GM12878 (cell line): ENCODE results near the gene TMEM40. TPM values are rescaled to one million over a fixed set of nuclear protein-coding genes. Genes with fewer than 3 reads are reported as not detected.

Source experiments
- ATAC-seq: fragments of 200-7000 bp; cut with Tn5 transposase; 3 replicates; pipeline ENCODE4 v1.9.1; 2020; ENCODE audit warnings: mild to moderate bottlenecking, moderate library complexity
- BruUV-seq: library from RNA; stranded (reverse); fragments of 400-500 nt; replicated peaks from 2 replicates; lab custom pipeline; 2021; lab: Mats Ljungman, UMichigan
- CTCF ChIA-PET: fragments of 300-600 bp; sonication (Branson Sonifier 250); formaldehyde crosslinking; extraction: SDS; loops from one replicate; lab custom pipeline; 2021; ENCODE audit warnings: inconsistent platforms; lab: Yijun Ruan, JAX
- POLR2A ChIA-PET: fragments of 350-600 bp; formaldehyde crosslinking; extraction: SDS; loops from one replicate; lab custom pipeline; 2021; ENCODE audit warnings: inconsistent platforms; lab: Charles Lee
- RAD21 ChIA-PET: fragments of 300-600 bp; sonication (Branson Sonifier 250); formaldehyde crosslinking; loops from one replicate; lab custom pipeline; 2023; ENCODE audit warnings: antibody characterized with exemption; ENCODE audit not compliant: unreplicated experiment; lab: Charles Lee
- SMC1A ChIA-PET: fragments of 300-600 bp; sonication (Branson Sonifier 250); formaldehyde crosslinking; loops from one replicate; lab custom pipeline; 2023; ENCODE audit not compliant: unreplicated experiment, uncharacterized antibody; lab: Charles Lee
- DNase-seq: peaks from one replicate; pipeline ENCODE4 v3.0.0-alpha.2; 2011; ENCODE audit warnings: low read depth, low spot score
- FAIRE-seq: peaks from 3 replicates; lab custom pipeline; 2011; peaks lifted over from hg19 to GRCh38; lab: Jason Lieb, UNC
- H2AFZ ChIP-seq: 2 replicates; pipeline ENCODE4 v1.6.0; 2011; ENCODE audit warnings: low read depth, low read length, control low read depth; ENCODE audit not compliant: control insufficient read depth
- H3K27ac ChIP-seq: 2 replicates; pipeline ENCODE4 v1.5.1; 2011; ENCODE audit warnings: control low read depth; ENCODE audit not compliant: control insufficient read depth, insufficient read depth
- H3K27me3 ChIP-seq, 2 experiments: replicated peaks in 1 of 2; 2 replicates each; pipeline versions ENCODE4 v1.6.0 to v1.6.1; 2011; ENCODE audit warnings: low read length in 1 of 2; ENCODE audit not compliant: control insufficient read depth in 2 of 2, insufficient read depth in 2 of 2
- H3K36me3 ChIP-seq, 2 experiments: 2 replicates each; pipeline ENCODE4 v1.5.1; 2011; ENCODE audit warnings: low read length in 1 of 2; ENCODE audit not compliant: control insufficient read depth in 2 of 2, insufficient read depth in 2 of 2
- H3K4me1 ChIP-seq: 2 replicates; pipeline ENCODE4 v1.6.1; 2011; ENCODE audit warnings: mild to moderate bottlenecking, low read length, moderate library complexity, mixed read lengths; ENCODE audit not compliant: control insufficient read depth, insufficient read depth
- H3K4me2 ChIP-seq: 2 replicates; pipeline ENCODE4 v1.6.0; 2011; ENCODE audit warnings: control low read depth; ENCODE audit not compliant: control insufficient read depth, insufficient read depth
- H3K4me3 ChIP-seq: fragments of 200-600 bp; sonication (generic); 2 replicates; pipeline ENCODE4 v1.5.1; 2016
- H3K79me2 ChIP-seq: 2 replicates; pipeline ENCODE4 v1.6.0; 2011; ENCODE audit warnings: low read length; ENCODE audit not compliant: control insufficient read depth, insufficient read depth
- H3K9ac ChIP-seq: 2 replicates; pipeline ENCODE4 v1.8.0; 2011; ENCODE audit warnings: low read length, control low read depth, mixed read lengths; ENCODE audit not compliant: control insufficient read depth, insufficient read depth
- H3K9me3 ChIP-seq: replicated peaks from 3 replicates; pipeline ENCODE4 v1.5.1; 2011; ENCODE audit warnings: mild to moderate bottlenecking, low read length; ENCODE audit not compliant: control insufficient read depth, insufficient read depth
- H4K20me1 ChIP-seq: 2 replicates; pipeline ENCODE4 v1.6.0; 2011; ENCODE audit not compliant: control insufficient read depth, insufficient read depth
- ATF7 ChIP-seq: fragments of 450-650 bp; IDR thresholded peaks from 2 replicates; pipeline ENCODE4 v1.6.1; 2016; ENCODE audit warnings: low read depth, mild to moderate bottlenecking
- BCL11A ChIP-seq: IDR thresholded peaks from 2 replicates; pipeline ENCODE4 v1.6.1; 2011; ENCODE audit warnings: low read depth, low read length
- BHLHE40 ChIP-seq, 2 experiments: fragments of 450-650 bp in 1 of 2; IDR thresholded peaks; 2 replicates each; pipeline ENCODE4 v1.6.1; 2011 to 2017; ENCODE audit warnings: low read depth in 2 of 2, borderline replicate concordance in 1 of 2, improper control_type of control experiment in 1 of 2, low read length in 1 of 2, mild to moderate bottlenecking in 1 of 2
- EGR1 ChIP-seq, 2 experiments: IDR thresholded peaks; 1 replicate in 1 of 2; 2 replicates in 1 of 2; pipeline ENCODE4 v1.6.1; 2011 to 2012; ENCODE audit warnings: low read depth in 2 of 2, low read length in 2 of 2, borderline replicate concordance in 1 of 2, mild to moderate bottlenecking in 1 of 2, moderate library complexity in 1 of 2
- FOXK2 ChIP-seq: fragments of 450-650 bp; IDR thresholded peaks from 2 replicates; pipeline ENCODE4 v1.6.1; 2017; ENCODE audit warnings: mild to moderate bottlenecking, moderate library complexity
- JUND ChIP-seq: IDR thresholded peaks from 2 replicates; pipeline ENCODE4 v1.6.1; 2012; ENCODE audit warnings: low read depth, mild to moderate bottlenecking, low read length, improper control_type of control experiment, moderate library complexity
- NFYA ChIP-seq: IDR thresholded peaks from 2 replicates; pipeline ENCODE4 v1.6.1; 2011; ENCODE audit warnings: low read depth, mild to moderate bottlenecking, low read length, improper control_type of control experiment, borderline replicate concordance
- NFYB ChIP-seq: IDR thresholded peaks from 2 replicates; pipeline ENCODE4 v1.6.1; 2011; ENCODE audit warnings: low read depth, mild to moderate bottlenecking, low read length, improper control_type of control experiment, moderate library complexity; ENCODE audit not compliant: insufficient read depth
- SIX5 ChIP-seq: IDR thresholded peaks from 2 replicates; pipeline ENCODE4 v1.6.1; 2011; ENCODE audit warnings: mild to moderate bottlenecking, low read depth, low read length, moderate library complexity; ENCODE audit not compliant: severe bottlenecking
- TAF1 ChIP-seq: IDR thresholded peaks from 2 replicates; pipeline ENCODE4 v1.6.1; 2011; ENCODE audit warnings: mild to moderate bottlenecking, low read depth, low read length, borderline replicate concordance
- YY1 ChIP-seq: IDR thresholded peaks from 2 replicates; pipeline ENCODE4 v1.6.1; 2011; ENCODE audit warnings: low read depth, mild to moderate bottlenecking, low read length
- WGBS: methylation state at CpG from one replicate; pipeline ENCODE4 v1.1.6; 2016; ENCODE audit warnings: low lambda C conversion rate; ENCODE audit not compliant: insufficient replicate concordance, insufficient coverage; ENCODE audit errors: missing lambda C conversion rate; 5-methylcytosine and 5-hydroxymethylcytosine counted together
- in situ Hi-C: fragments of 300-500 bp; cut with MboI; formaldehyde crosslinking; loops from 9 replicates; pipeline ENCODE4 v1.14.3; 2018; ENCODE audit warnings: mixed read lengths
- intact Hi-C: fragments of 100-400 bp; cut with micrococcal nuclease; formaldehyde crosslinking; loops from one replicate; pipeline ENCODE4 v1.14.2; 2022; ENCODE audit not compliant: unreplicated experiment
- polyA plus RNA-seq, 11 experiments: library from polyadenylated mRNA; depleted of rRNA in 4 of 11; unstranded in 6 of 11; stranded (reverse) in 5 of 11; fragments of >200 nt; fragmentation: Nextera tagmentation in 4 of 11; fragmentation: Illumina TruSeq in 1 of 11; extraction: Ambion mirVana in 4 of 11; extraction: Trizol in 1 of 11; gene quantifications; 1 replicate in 1 of 11; 2 replicates in 10 of 11; pipeline versions ENCODE4 v1.2.1 to v1.2.3, GENCODE V29; 2011 to 2016; ENCODE audit warnings: inconsistent platforms in 2 of 11, missing spikeins in 2 of 11, low read depth in 1 of 11
- total RNA-seq, 4 experiments: library from RNA; depleted of rRNA in 3 of 4; stranded (reverse); fragments of >200 nt in 3 of 4; fragmentation: Illumina TruSeq in 1 of 4; extraction: Trizol in 1 of 4; gene quantifications; 2 replicates each; pipeline versions ENCODE4 v1.2.1 to v1.2.3, GENCODE V29; 2013 to 2021
- TF ChIP-seq, protein P1 (sequence below): fragments of 450-650 bp; IDR thresholded peaks from 2 replicates; pipeline ENCODE4 v1.6.1; 2017; ENCODE audit warnings: mild to moderate bottlenecking, moderate library complexity

Gene TMEM40
- total and polyA plus RNA-seq, 10 of the 15 experiments (the other 5 are each of a cell fraction or from before 2014, with no cell fraction given), result 0.10 to 0.46 (median 0.27) TPM; not detected in 3

DNA sequence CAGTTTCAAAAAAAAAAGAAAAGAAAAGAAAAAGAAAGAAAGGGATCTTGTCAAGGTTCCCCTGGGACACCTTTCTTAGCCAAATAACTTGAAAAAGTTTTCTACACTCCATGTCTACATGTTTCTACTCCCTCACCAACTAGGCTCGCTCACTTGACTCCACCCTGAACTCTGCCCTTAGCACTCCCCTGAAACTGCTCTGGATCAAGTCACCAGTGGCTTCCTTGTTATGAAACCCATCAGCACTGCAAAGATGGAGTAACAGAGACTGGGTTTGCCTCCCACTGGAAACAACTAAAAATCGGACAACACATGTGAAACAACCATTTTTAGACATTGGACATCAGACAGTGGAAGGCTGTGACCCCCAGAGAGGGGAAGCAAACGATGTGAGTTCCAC, 36.8 kb downstream of the TMEM40 start:
- Histone ChIP-seq H4K20me1 (no peaks in the 10 kb centered on the region), H3K4me3 (no peak overlapping the region), H3K4me1 (no peaks in the 10 kb centered on the region), H3K4me2 (no peak overlapping the region), H3K27ac (no peak overlapping the region), H3K79me2 (no peaks in the 10 kb centered on the region), H3K9ac (no peak overlapping the region), H3K9me3 (no peaks in the 10 kb centered on the region), H3K36me3 (no peaks in the 10 kb centered on the region), H3K27me3 (0 out of 4 replicates have a peak, but pooled peaks cover 0 to 2% of the 10 kb centered on the region in 2 experiments), H2AFZ (no peak overlapping the region)
- BruUV-seq, result no TSS peak
- ChIA-PET RAD21 (no interaction called here), CTCF (no interaction called here), SMC1A (no interaction called here), POLR2A (no interaction called here)
- DNase-seq (no peak), FAIRE-seq (no peak), ATAC-seq (no peak)
- in situ Hi-C loops (loop anchor here (25.0 kb wide), 1 partner anchor 585 kb away; no protein-coding TSS in a partner anchor), intact Hi-C loops (loop anchor here (5.0 kb wide), 1 partner anchor 585 kb away; no protein-coding TSS in a partner anchor)
- 33% methylated on average over 3 of the region's 3 CpGs for WGBS
- TF ChIP-seq EGR1 (IDR thresholded peaks at IDR 0.05; ENCODE audit: borderline replicate concordance in 1 of 2, low read depth in 2 of 2, low read length in 2 of 2), result no peak
- TF ChIP-seq BHLHE40 (IDR thresholded peaks at IDR 0.05; ENCODE audit: borderline replicate concordance in 1 of 2, low read depth in 2 of 2, low read length in 1 of 2), result no peak
- no peak for TF ChIP-seq TAF1
- TF ChIP-seq YY1, result no peak
- TF ChIP-seq, protein P1, sequence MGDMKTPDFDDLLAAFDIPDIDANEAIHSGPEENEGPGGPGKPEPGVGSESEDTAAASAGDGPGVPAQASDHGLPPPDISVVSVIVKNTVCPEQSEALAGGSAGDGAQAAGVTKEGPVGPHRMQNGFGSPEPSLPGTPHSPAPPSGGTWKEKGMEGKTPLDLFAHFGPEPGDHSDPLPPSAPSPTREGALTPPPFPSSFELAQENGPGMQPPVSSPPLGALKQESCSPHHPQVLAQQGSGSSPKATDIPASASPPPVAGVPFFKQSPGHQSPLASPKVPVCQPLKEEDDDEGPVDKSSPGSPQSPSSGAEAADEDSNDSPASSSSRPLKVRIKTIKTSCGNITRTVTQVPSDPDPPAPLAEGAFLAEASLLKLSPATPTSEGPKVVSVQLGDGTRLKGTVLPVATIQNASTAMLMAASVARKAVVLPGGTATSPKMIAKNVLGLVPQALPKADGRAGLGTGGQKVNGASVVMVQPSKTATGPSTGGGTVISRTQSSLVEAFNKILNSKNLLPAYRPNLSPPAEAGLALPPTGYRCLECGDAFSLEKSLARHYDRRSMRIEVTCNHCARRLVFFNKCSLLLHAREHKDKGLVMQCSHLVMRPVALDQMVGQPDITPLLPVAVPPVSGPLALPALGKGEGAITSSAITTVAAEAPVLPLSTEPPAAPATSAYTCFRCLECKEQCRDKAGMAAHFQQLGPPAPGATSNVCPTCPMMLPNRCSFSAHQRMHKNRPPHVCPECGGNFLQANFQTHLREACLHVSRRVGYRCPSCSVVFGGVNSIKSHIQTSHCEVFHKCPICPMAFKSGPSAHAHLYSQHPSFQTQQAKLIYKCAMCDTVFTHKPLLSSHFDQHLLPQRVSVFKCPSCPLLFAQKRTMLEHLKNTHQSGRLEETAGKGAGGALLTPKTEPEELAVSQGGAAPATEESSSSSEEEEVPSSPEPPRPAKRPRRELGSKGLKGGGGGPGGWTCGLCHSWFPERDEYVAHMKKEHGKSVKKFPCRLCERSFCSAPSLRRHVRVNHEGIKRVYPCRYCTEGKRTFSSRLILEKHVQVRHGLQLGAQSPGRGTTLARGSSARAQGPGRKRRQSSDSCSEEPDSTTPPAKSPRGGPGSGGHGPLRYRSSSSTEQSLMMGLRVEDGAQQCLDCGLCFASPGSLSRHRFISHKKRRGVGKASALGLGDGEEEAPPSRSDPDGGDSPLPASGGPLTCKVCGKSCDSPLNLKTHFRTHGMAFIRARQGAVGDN, result no peak
- TF ChIP-seq JUND, result no peak
- TF ChIP-seq NFYB, result no peak
- no peak for TF ChIP-seq NFYA
- TF ChIP-seq SIX5, result no peak
- no peak for TF ChIP-seq FOXK2
- TF ChIP-seq BCL11A, result no peak
- TF ChIP-seq ATF7, result no peak
